Upper lobe of left lung (tissue), 4 donors: ENCODE measurements around the gene DCAF15.

Source experiments
- CTCF ChIP-seq, 6 experiments: fragments of 450-650 bp in 4 of 6; fragments of 200-600 bp in 2 of 6; sonication (generic) in 2 of 6; IDR thresholded peaks; one replicate each; pipeline ENCODE4 v1.5.1; 2016 to 2019; ENCODE audit warnings: antibody characterized with exemption in 6 of 6
- EP300 ChIP-seq, 4 donors: sonication (generic); formaldehyde crosslinking; IDR thresholded peaks; one replicate each; pipeline ENCODE4 v1.5.1; 2017; ENCODE audit warnings: antibody characterized with exemption in 4 of 4, control low read depth in 2 of 4
- POLR2A ChIP-seq, 4 donors: fragments of 450-650 bp; IDR thresholded peaks; one replicate each; pipeline ENCODE4 v1.5.1; 2016 to 2017; ENCODE audit warnings: antibody characterized with exemption in 4 of 4, mild to moderate bottlenecking in 2 of 4
- POLR2AphosphoS5 ChIP-seq, 2 donors: sonication (generic); formaldehyde crosslinking; IDR thresholded peaks; one replicate each; pipeline ENCODE4 v1.5.1; 2017; ENCODE audit warnings: antibody characterized with exemption in 2 of 2

GRCh38 chr19:13930402-13930801 is 21.9 kb upstream of the DCAF15 start:
- TF ChIP-seq POLR2AphosphoS5 (IDR thresholded peaks at IDR 0.05) (no peak), CTCF (IDR thresholded peaks at IDR 0.05) (no peak), POLR2A (IDR thresholded peaks at IDR 0.05) (no peak), EP300 (IDR thresholded peaks at IDR 0.05) (no peak)
